Smooth muscle cell (in vitro differentiated cells): ENCODE data around the gene PCDHB1. TPM values are rescaled to one million over a fixed set of nuclear protein-coding genes. Genes with fewer than 3 reads are reported as not detected.
A peak's percentile ranks its signal among the peaks of the same experiment; 100 is the strongest.

Experiments
- DNase-seq: peaks from one replicate; lab custom pipeline; 2025; ENCODE audit not compliant: unreplicated experiment; lab: John Stamatoyannopoulos, UW
- H2AFZ ChIP-seq: fragments of 200-600 bp; sonication (generic); 2 replicates; pipeline ENCODE4 v1.6.0; 2016; ENCODE audit warnings: antibody characterized with exemption, low read depth, mild to moderate bottlenecking
- H3F3A ChIP-seq: fragments of 200-600 bp; sonication (generic); 2 replicates; pipeline ENCODE4 v1.6.0; 2017; ENCODE audit warnings: antibody characterized with exemption, low read depth
- H3K27ac ChIP-seq: fragments of 200-600 bp; sonication (generic); 2 replicates; pipeline ENCODE4 v1.5.1; 2016; ENCODE audit warnings: low read depth, mild to moderate bottlenecking
- H3K27me3 ChIP-seq: fragments of 200-600 bp; sonication (generic); 2 replicates; pipeline ENCODE4 v1.6.1; 2016; ENCODE audit warnings: low read depth, mild to moderate bottlenecking
- H3K36me3 ChIP-seq: fragments of 200-600 bp; sonication (generic); 2 replicates; pipeline ENCODE4 v1.5.1; 2016; ENCODE audit warnings: low read depth
- H3K4me1 ChIP-seq: fragments of 200-600 bp; sonication (generic); 2 replicates; pipeline ENCODE4 v1.5.1; 2016; ENCODE audit warnings: low read depth
- H3K4me2 ChIP-seq: fragments of 200-600 bp; sonication (generic); 2 replicates; pipeline ENCODE4 v1.6.0; 2016; ENCODE audit warnings: mild to moderate bottlenecking
- H3K4me3 ChIP-seq: fragments of 200-600 bp; sonication (generic); 2 replicates; pipeline ENCODE4 v1.5.1; 2016; ENCODE audit warnings: mild to moderate bottlenecking
- H3K79me2 ChIP-seq: fragments of 200-600 bp; sonication (generic); 2 replicates; pipeline ENCODE4 v1.6.0; 2016; ENCODE audit warnings: low read depth, mild to moderate bottlenecking
- H3K9ac ChIP-seq: fragments of 200-600 bp; sonication (generic); 2 replicates; pipeline ENCODE4 v1.6.0; 2016; ENCODE audit warnings: low read depth
- H3K9me3 ChIP-seq: fragments of 200-600 bp; sonication (generic); replicated peaks from 2 replicates; pipeline ENCODE4 v1.5.1; 2016; ENCODE audit warnings: low read depth
- H4K20me1 ChIP-seq: fragments of 200-600 bp; sonication (generic); 2 replicates; pipeline ENCODE4 v1.6.0; 2016; ENCODE audit warnings: low read depth
- WGBS: methylation state at CpG from one replicate; pipeline ENCODE4 v1.1.7; 2016; ENCODE audit warnings: low lambda C conversion rate; 5-methylcytosine and 5-hydroxymethylcytosine counted together
- polyA plus RNA-seq: library from polyadenylated mRNA; unstranded; fragments of >200 nt; fragmentation: Nextera tagmentation; extraction: Ambion mirVana; gene quantifications from 2 replicates; pipeline ENCODE4 v1.2.1, GENCODE V29; 2016
- total RNA-seq: library from RNA; depleted of rRNA; stranded (reverse); fragments of >200 nt; gene quantifications from 2 replicates; pipeline ENCODE4 v1.2.3, GENCODE V29; 2014
- TF ChIP-seq, protein P1 (sequence below): fragments of 200-600 bp; sonication (generic); IDR thresholded peaks from 2 replicates; pipeline ENCODE4 v1.5.1; 2017; ENCODE audit warnings: borderline replicate concordance, mild to moderate bottlenecking, antibody characterized with exemption; ENCODE audit not compliant: insufficient read depth, poor library complexity, severe bottlenecking

Gene PCDHB1
- total and polyA plus RNA-seq, 2 experiments from 2014 or later: 0.04 TPM; not detected in 1

DNA sequence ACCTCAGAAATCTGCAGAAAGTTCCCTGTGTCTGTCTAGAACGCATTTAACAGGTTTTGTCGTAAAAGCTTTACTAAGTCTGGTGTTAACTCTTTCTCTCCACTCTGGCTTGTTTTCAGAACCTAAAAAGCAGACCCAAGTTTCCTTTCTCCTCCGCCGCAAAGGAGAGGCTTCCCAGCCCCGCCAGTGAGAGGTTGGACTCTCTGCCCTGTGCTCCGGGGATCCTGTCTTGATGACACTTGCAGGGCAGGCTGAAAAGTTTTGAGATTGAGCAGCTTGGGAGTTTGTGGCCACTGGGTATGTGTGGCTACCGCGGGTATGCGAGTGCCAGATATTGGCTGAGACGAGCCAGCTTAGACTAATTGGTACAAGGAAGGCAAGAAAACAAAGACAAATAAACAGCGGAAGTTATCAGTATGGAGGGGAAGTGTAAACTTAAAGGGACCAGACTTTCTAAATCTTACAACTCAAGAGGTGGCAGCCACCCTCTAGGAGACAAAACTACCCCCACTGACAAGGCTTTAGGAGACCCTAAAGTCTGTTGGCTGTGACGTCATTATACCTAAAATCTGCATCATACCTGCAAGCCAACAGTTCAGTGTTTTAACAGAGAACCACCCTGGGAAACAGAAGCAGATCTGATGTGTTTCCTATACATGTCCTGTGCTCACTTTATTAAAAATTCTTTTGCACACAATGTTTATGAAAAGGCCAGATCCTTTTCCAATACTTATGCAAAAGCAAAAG, 41.0 kb upstream of the PCDHB1 start:
- Histone ChIP-seq H3K9ac (no peak overlapping the region), H3F3A (peaks cover 4% of the 10 kb centered on the region), H3K4me2 (peak overlapping the region; percentile 47), H3K36me3 (no peaks in the 10 kb centered on the region), H3K79me2 (no peaks in the 10 kb centered on the region), H4K20me1 (no peaks in the 10 kb centered on the region), H3K27ac (peak overlapping the region; percentile 4), H2AFZ (no peak overlapping the region), H3K27me3 (no peaks in the 10 kb centered on the region), H3K4me1 (no peaks in the 10 kb centered on the region), H3K9me3 (no peaks in the 10 kb centered on the region), H3K4me3 (no peak overlapping the region)
- 24% methylated on average over 12 of the region's 12 CpGs for WGBS
- TF ChIP-seq, protein P1, sequence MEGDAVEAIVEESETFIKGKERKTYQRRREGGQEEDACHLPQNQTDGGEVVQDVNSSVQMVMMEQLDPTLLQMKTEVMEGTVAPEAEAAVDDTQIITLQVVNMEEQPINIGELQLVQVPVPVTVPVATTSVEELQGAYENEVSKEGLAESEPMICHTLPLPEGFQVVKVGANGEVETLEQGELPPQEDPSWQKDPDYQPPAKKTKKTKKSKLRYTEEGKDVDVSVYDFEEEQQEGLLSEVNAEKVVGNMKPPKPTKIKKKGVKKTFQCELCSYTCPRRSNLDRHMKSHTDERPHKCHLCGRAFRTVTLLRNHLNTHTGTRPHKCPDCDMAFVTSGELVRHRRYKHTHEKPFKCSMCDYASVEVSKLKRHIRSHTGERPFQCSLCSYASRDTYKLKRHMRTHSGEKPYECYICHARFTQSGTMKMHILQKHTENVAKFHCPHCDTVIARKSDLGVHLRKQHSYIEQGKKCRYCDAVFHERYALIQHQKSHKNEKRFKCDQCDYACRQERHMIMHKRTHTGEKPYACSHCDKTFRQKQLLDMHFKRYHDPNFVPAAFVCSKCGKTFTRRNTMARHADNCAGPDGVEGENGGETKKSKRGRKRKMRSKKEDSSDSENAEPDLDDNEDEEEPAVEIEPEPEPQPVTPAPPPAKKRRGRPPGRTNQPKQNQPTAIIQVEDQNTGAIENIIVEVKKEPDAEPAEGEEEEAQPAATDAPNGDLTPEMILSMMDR: no peak
- DNase-seq: no peak

DNA sequence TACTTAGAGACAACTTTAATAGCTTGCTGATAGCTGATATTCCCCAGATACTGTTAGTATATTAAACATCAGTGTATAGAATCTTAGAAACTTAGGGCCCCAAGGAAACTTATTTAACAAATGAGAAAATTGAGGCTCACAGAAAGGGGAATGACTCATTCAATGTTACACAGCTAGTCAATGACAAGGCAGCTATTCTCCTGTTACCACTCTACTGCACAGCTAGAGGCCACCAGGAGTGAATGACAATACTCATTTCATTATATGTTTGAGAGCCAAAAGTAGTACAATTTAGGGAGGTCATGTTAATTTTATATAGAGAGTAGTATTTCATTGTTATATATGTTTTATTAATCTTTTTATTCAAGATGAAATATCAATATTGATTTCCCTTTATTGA, 33.2 kb upstream of the PCDHB1 start:
- Histone ChIP-seq H3K9ac (no peak overlapping the region), H3F3A (no peaks in the 10 kb centered on the region), H3K4me1 (peaks cover 6% of the 10 kb centered on the region), H3K27me3 (no peaks in the 10 kb centered on the region), H3K4me3 (no peak overlapping the region), H3K27ac (no peak overlapping the region), H4K20me1 (no peaks in the 10 kb centered on the region), H3K79me2 (no peaks in the 10 kb centered on the region), H3K9me3 (no peaks in the 10 kb centered on the region), H3K36me3 (no peaks in the 10 kb centered on the region), H3K4me2 (no peak overlapping the region), H2AFZ (no peak overlapping the region)
- DNase-seq: no peak
- TF ChIP-seq, protein P1: no peak

DNA sequence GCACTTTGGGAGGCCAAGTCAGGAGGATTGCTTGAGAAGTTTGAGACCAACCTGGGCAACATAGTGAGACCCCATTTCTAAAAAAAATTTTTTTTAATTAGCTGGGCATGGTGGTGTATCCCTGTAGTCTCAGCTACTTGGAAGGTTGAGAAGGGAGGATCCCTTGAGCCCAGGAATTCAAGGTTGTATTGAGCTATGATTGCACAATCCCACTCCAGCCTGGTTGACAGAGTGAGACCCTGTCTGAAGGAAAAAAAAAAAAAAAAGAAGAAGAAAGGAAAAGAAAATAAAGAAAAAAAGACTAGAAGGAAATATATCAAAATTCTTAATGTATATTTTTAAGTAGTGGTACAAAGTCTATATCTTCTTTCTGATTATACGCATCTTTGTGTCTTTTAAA, 28.8 kb upstream of the PCDHB1 start:
- WGBS: 100% methylated on average over 1 of the region's 1 CpG

More for the DNA sequence above, 28.8 kb upstream of the PCDHB1 start:
- no peak overlapping the region for H2AFZ ChIP-seq
- no peaks in the 10 kb centered on the region for H3K27me3 ChIP-seq
- no peak overlapping the region for H3K9ac ChIP-seq
- H3F3A ChIP-seq: no peaks in the 10 kb centered on the region
- no peak overlapping the region for H3K4me3 ChIP-seq
- no peak for DNase-seq
- TF ChIP-seq, protein P1: no peak
- H3K9me3 ChIP-seq: no peaks in the 10 kb centered on the region
- H3K79me2 ChIP-seq: no peaks in the 10 kb centered on the region
- H4K20me1 ChIP-seq: no peaks in the 10 kb centered on the region
- no peaks in the 10 kb centered on the region for H3K36me3 ChIP-seq
- H3K4me1 ChIP-seq: peaks cover 6% of the 10 kb centered on the region
- H3K27ac ChIP-seq: no peak overlapping the region
- no peak overlapping the region for H3K4me2 ChIP-seq
